Measurements from ENCODE around the gene SPNS2. TPM values are rescaled to one million over a fixed set of nuclear protein-coding genes. Genes with fewer than 3 reads are reported as not detected.

Gene SPNS2
- total RNA-seq, 1 experiment from 2014 or later: 0.33 TPM

DNA sequence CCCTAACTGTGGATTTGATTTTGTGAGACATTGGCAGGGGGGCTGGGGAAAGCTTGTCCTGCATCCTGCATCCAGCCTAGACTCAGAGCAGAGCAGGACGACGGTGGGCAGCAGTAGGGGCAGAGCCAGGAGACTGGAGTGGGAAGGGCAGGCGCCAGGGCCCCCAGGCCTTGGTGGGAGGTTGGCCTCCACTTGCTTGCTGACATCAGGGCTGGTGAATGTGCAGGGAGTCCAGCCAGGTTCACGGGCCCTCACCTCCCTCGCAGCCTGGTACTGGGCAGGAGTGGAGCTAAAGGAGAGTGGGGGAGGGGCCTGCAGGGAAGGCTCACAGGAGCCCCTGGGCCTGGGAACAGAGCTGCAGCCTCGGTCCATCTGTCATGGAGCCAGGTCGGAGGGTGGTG lies 83.4 kb downstream of the SPNS2 start:
- no peak overlapping the region for H4K5ac ChIP-seq (ENCODE audit: insufficient read length, low read depth, low read length)
- H3K27ac ChIP-seq (ENCODE audit: insufficient read length, low read depth, low read length): no peak overlapping the region
- no peaks in the 10 kb centered on the region for H3K9me3 ChIP-seq (ENCODE audit: control insufficient read depth, low read depth, low read length)
- no peak overlapping the region for H2BK120ac ChIP-seq (ENCODE audit: low read depth, low read length, poor library complexity, severe bottlenecking)
- no peak overlapping the region for H2AFZ ChIP-seq (ENCODE audit: low read length)
- H3K56ac ChIP-seq (ENCODE audit: insufficient read length, low read depth, low read length): no peak overlapping the region
- Mint-ChIP-seq H3K36me3 (ENCODE audit: insufficient read depth in 1 of 3, low read depth in 3 of 3) (peaks cover 0 to 6% (median 0%) of the 10 kb centered on the region in 3 experiments; a peak in 2 of 7 replicates), H3K4me3 (no peak overlapping the region), H3K27ac (no peak overlapping the region), H3K9me3 (peaks cover 0 to 3% of the 10 kb centered on the region in 2 experiments; a peak in 2 of 5 replicates), H3K27me3 (ENCODE audit: low read depth) (peaks cover 58% of the 10 kb centered on the region), H3K4me1 (peaks cover 24 to 42% of the 10 kb centered on the region in 2 experiments)
- no peak for DNase-seq
- no peak overlapping the region for H4K91ac ChIP-seq (ENCODE audit: insufficient read length, low read depth, low read length)
- peaks cover 2% of the 10 kb centered on the region for H4K20me1 ChIP-seq (ENCODE audit: control insufficient read depth, insufficient read depth, insufficient read length)
- no peak overlapping the region for H2BK15ac ChIP-seq (ENCODE audit: low read depth, low read length)
- no peaks in the 10 kb centered on the region for H3K79me2 ChIP-seq (ENCODE audit: insufficient read depth, low read length)
- no peak overlapping the region for H4K8ac ChIP-seq (replicated peaks; ENCODE audit: insufficient read length, low read depth, low read length)
- H2BK12ac ChIP-seq (ENCODE audit: insufficient read length, low read depth, low read length): no peak overlapping the region
- TF ChIP-seq, protein P1, sequence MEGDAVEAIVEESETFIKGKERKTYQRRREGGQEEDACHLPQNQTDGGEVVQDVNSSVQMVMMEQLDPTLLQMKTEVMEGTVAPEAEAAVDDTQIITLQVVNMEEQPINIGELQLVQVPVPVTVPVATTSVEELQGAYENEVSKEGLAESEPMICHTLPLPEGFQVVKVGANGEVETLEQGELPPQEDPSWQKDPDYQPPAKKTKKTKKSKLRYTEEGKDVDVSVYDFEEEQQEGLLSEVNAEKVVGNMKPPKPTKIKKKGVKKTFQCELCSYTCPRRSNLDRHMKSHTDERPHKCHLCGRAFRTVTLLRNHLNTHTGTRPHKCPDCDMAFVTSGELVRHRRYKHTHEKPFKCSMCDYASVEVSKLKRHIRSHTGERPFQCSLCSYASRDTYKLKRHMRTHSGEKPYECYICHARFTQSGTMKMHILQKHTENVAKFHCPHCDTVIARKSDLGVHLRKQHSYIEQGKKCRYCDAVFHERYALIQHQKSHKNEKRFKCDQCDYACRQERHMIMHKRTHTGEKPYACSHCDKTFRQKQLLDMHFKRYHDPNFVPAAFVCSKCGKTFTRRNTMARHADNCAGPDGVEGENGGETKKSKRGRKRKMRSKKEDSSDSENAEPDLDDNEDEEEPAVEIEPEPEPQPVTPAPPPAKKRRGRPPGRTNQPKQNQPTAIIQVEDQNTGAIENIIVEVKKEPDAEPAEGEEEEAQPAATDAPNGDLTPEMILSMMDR (conservative IDR thresholded peaks at IDR 0.05): no peak
- no peak overlapping the region for H3K18ac ChIP-seq (ENCODE audit: insufficient read length, low read depth, low read length)
- no peak overlapping the region for H3K4ac ChIP-seq (ENCODE audit: low read depth, low read length)
- H3K14ac ChIP-seq (ENCODE audit: insufficient read depth, low read length): no peak overlapping the region
- peaks cover 23% of the 10 kb centered on the region; the same call in 1 of the 2 replicates for H3K27me3 ChIP-seq (ENCODE audit: insufficient read depth, low read length)
- no peak overlapping the region for H3K9ac ChIP-seq (ENCODE audit: extremely low read depth, insufficient read length, low read length)
- no peak overlapping the region for H3K4me2 ChIP-seq (ENCODE audit: insufficient read depth, insufficient read length, low read length)
- no peak overlapping the region for H3K23ac ChIP-seq (ENCODE audit: insufficient read length, low read depth, low read length)
- H3T11ph ChIP-seq (ENCODE audit: low read length): no peak overlapping the region
- peaks cover 2% of the 10 kb centered on the region; the same call in 1 of the 2 replicates for H3K4me1 ChIP-seq (ENCODE audit: insufficient read depth, low read length)
- no peak overlapping the region for H2BK20ac ChIP-seq (ENCODE audit: low read depth, low read length, poor library complexity, severe bottlenecking)
- H3K79me1 ChIP-seq (ENCODE audit: insufficient read depth, low read depth, low read length, poor library complexity, severe bottlenecking): no peaks in the 10 kb centered on the region
- H2BK5ac ChIP-seq (ENCODE audit: insufficient read length, low read length): no peak overlapping the region
- no peak overlapping the region for H2AK5ac ChIP-seq (ENCODE audit: insufficient read length, low read length)
- peaks cover 10% of the 10 kb centered on the region for H3K23me2 ChIP-seq (ENCODE audit: insufficient read length, low read depth, low read length, poor library complexity, severe bottlenecking)
- no CpG with 5 or more reads among the region's 7 CpGs for WGBS (ENCODE audit: extremely low coverage, insufficient read length, low lambda C conversion rate)
